Mesendoderm (in vitro differentiated cells): ENCODE data around the gene LMCD1.

Source experiments
- DNase-seq: peaks from one replicate; pipeline ENCODE4 v3.0.0; 2013
- H2AK5ac ChIP-seq: 2 replicates; pipeline ENCODE4 v1.6.1; 2013; ENCODE audit warnings: low read length, inconsistent platforms
- H2BK120ac ChIP-seq: 2 replicates; pipeline ENCODE4 v1.6.1; 2013; ENCODE audit warnings: low read depth, mild to moderate bottlenecking, low read length, moderate library complexity, mixed read lengths
- H2BK15ac ChIP-seq: replicated peaks from 2 replicates; pipeline ENCODE4 v1.6.1; 2013; ENCODE audit warnings: low read depth, mild to moderate bottlenecking, moderate library complexity
- H2BK5ac ChIP-seq: 2 replicates; pipeline ENCODE4 v1.6.1; 2013; ENCODE audit warnings: low read length, inconsistent platforms
- H3K18ac ChIP-seq: 2 replicates; pipeline ENCODE4 v1.6.1; 2013; ENCODE audit warnings: mild to moderate bottlenecking, low read length, mixed read lengths
- H3K23ac ChIP-seq: one replicate; pipeline ENCODE4 v1.6.1; 2013; ENCODE audit warnings: low read length
- H3K27ac ChIP-seq: 2 replicates; pipeline ENCODE4 v1.5.1; 2013; ENCODE audit warnings: low read depth, mild to moderate bottlenecking, inconsistent platforms, low read length, moderate library complexity
- H3K27me3 ChIP-seq: 2 replicates; pipeline ENCODE4 v1.6.1; 2013; ENCODE audit warnings: low read length, control low read depth, mild to moderate bottlenecking, inconsistent platforms; ENCODE audit not compliant: insufficient read depth, poor library complexity
- H3K36me3 ChIP-seq: 2 replicates; pipeline ENCODE4 v1.6.1; 2013; ENCODE audit warnings: low read length, inconsistent platforms; ENCODE audit not compliant: control insufficient read depth, insufficient read depth
- H3K4ac ChIP-seq: one replicate; pipeline ENCODE4 v1.6.1; 2013; ENCODE audit warnings: low read depth, mild to moderate bottlenecking, low read length, moderate library complexity
- H3K4me1 ChIP-seq: 2 replicates; pipeline ENCODE4 v1.6.1; 2013; ENCODE audit warnings: low read depth, low read length, inconsistent platforms; ENCODE audit not compliant: control insufficient read depth
- H3K4me2 ChIP-seq: 2 replicates; pipeline ENCODE4 v1.6.1; 2013; ENCODE audit warnings: low read length
- H3K4me3 ChIP-seq: 2 replicates; pipeline ENCODE4 v1.5.1; 2013; ENCODE audit warnings: mild to moderate bottlenecking, low read length
- H3K56ac ChIP-seq: one replicate; pipeline ENCODE4 v1.6.1; 2013; ENCODE audit warnings: low read length
- H3K79me1 ChIP-seq: 2 replicates; pipeline ENCODE4 v1.6.1; 2013; ENCODE audit warnings: low read length, inconsistent platforms
- H3K79me2 ChIP-seq: 2 replicates; pipeline ENCODE4 v1.6.1; 2013; ENCODE audit warnings: mild to moderate bottlenecking, low read length; ENCODE audit not compliant: control insufficient read depth, insufficient read depth
- H3K9ac ChIP-seq: 2 replicates; pipeline ENCODE4 v1.6.1; 2013; ENCODE audit warnings: low read length, inconsistent platforms
- H4K5ac ChIP-seq: one replicate; pipeline ENCODE4 v1.6.1; 2013; ENCODE audit warnings: low read length
- H4K8ac ChIP-seq: one replicate; pipeline ENCODE4 v1.6.1; 2013; ENCODE audit warnings: low read depth, mild to moderate bottlenecking, control low read depth, low read length, moderate library complexity
- WGBS: extraction: QIAGEN DNeasy Blood & Tissue Kit; methylation state at CpG from one replicate; pipeline ENCODE4 v1.1.7; 2013; ENCODE audit warnings: low lambda C conversion rate, missing lambda C conversion rate; ENCODE audit not compliant: insufficient coverage; ENCODE audit errors: extremely low coverage; 5-methylcytosine and 5-hydroxymethylcytosine counted together

Gene LMCD1

GRCh38 chr3:8519774-8520448 is 18.3 kb downstream of the LMCD1 start:
- Histone ChIP-seq H3K4me1 (no peaks in the 10 kb centered on the region), H3K18ac (no peak overlapping the region), H2BK120ac (no peak overlapping the region), H3K36me3 (no peaks in the 10 kb centered on the region), H4K8ac (no peak overlapping the region), H2BK15ac (no peak overlapping the region), H3K4me3 (no peak overlapping the region), H3K56ac (no peak overlapping the region), H2AK5ac (no peak overlapping the region), H3K79me1 (no peaks in the 10 kb centered on the region), H3K4ac (no peak overlapping the region), H2BK5ac (no peak overlapping the region), H3K9ac (no peak overlapping the region), H3K23ac (no peak overlapping the region), H3K4me2 (no peak overlapping the region), H3K27ac (no peak overlapping the region), H3K27me3 (no peaks in the 10 kb centered on the region), H3K79me2 (no peaks in the 10 kb centered on the region), H4K5ac (no peak overlapping the region)
- DNase-seq = no peak
- WGBS = no CpG with 5 or more reads among the region's 2 CpGs

DNA sequence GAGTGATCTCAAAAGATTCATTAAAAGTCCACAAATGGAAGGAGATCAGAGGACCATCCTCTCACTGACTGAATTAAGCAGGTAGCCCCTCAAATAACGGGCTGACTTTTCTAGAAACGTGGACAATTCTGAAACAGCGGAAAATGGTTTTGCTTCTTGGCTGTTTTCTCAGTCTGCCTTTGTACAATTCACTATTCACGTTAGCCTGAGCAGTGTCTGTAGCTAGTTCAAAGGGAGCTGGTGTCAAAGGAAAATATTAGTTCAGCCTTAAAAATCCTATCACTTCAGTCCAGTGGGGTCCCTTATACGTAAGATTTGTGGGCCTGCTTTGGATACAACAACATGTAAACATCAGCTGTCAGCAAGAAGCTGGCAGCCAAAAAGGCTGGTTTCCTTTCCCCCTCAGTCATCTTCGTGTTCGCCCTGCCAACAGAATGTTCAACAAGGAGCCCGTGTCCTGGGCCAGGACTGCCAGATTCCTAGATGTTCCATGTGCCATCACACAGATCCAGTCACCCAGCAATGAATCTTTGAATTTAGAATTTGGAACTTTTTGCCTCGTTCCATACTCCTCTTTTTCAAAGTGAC is 19.3 kb downstream of the LMCD1 start:
- H3K27ac ChIP-seq = no peak overlapping the region
- H3K4me2 ChIP-seq = no peak overlapping the region
- no peaks in the 10 kb centered on the region for H3K79me2 ChIP-seq
- H3K18ac ChIP-seq = no peak overlapping the region
- H2BK120ac ChIP-seq = no peak overlapping the region
- no peaks in the 10 kb centered on the region for H3K36me3 ChIP-seq
- no peak overlapping the region for H3K4ac ChIP-seq
- H2AK5ac ChIP-seq = no peak overlapping the region
- no peak overlapping the region for H4K8ac ChIP-seq
- H4K5ac ChIP-seq = no peak overlapping the region
- no peak overlapping the region for H3K23ac ChIP-seq
- H3K56ac ChIP-seq = no peak overlapping the region
- no peak overlapping the region for H3K9ac ChIP-seq
- no CpG with 5 or more reads among the region's 9 CpGs for WGBS
- no peak overlapping the region for H3K4me3 ChIP-seq
- H3K79me1 ChIP-seq = no peaks in the 10 kb centered on the region
- H2BK5ac ChIP-seq = no peak overlapping the region
- no peaks in the 10 kb centered on the region for H3K27me3 ChIP-seq
- DNase-seq = no peak
- no peaks in the 10 kb centered on the region for H3K4me1 ChIP-seq
- H2BK15ac ChIP-seq = no peak overlapping the region

- no peak overlapping the region for H3K23ac ChIP-seq
- no peak overlapping the region for H2BK120ac ChIP-seq
- H4K8ac ChIP-seq = no peak overlapping the region
- no peak overlapping the region for H3K4me2 ChIP-seq
- no peak overlapping the region for H3K4me3 ChIP-seq
- no peak for DNase-seq
- no peak overlapping the region for H2BK15ac ChIP-seq
- H4K5ac ChIP-seq = no peak overlapping the region
- H3K27me3 ChIP-seq = no peaks in the 10 kb centered on the region
- H3K79me2 ChIP-seq = no peaks in the 10 kb centered on the region
- no peak overlapping the region for H3K4ac ChIP-seq
- H3K27ac ChIP-seq = no peak overlapping the region
- H2BK5ac ChIP-seq = no peak overlapping the region
- no peaks in the 10 kb centered on the region for H3K36me3 ChIP-seq
- H3K4me1 ChIP-seq = no peaks in the 10 kb centered on the region
- no peak overlapping the region for H3K9ac ChIP-seq
- H3K56ac ChIP-seq = no peak overlapping the region
- H2AK5ac ChIP-seq = no peak overlapping the region
- H3K79me1 ChIP-seq = no peaks in the 10 kb centered on the region
- H3K18ac ChIP-seq = no peak overlapping the region
- WGBS = no CpG with 5 or more reads among the region's 1 CpG
Observed at GRCh38 chr3:8523041-8523440, 21.4 kb downstream of the LMCD1 start.

- Histone ChIP-seq H3K36me3 (no peaks in the 10 kb centered on the region), H3K56ac (no peak overlapping the region), H3K27ac (no peak overlapping the region), H2BK5ac (no peak overlapping the region), H2BK120ac (no peak overlapping the region), H3K79me1 (no peaks in the 10 kb centered on the region), H3K4ac (no peak overlapping the region), H3K4me1 (no peaks in the 10 kb centered on the region), H3K4me2 (no peak overlapping the region), H3K23ac (no peak overlapping the region), H3K18ac (no peak overlapping the region), H3K4me3 (no peak overlapping the region), H4K5ac (no peak overlapping the region), H3K27me3 (no peaks in the 10 kb centered on the region), H2BK15ac (no peak overlapping the region), H3K79me2 (no peaks in the 10 kb centered on the region), H3K9ac (no peak overlapping the region), H4K8ac (no peak overlapping the region), H2AK5ac (no peak overlapping the region)
- no peak for DNase-seq
- WGBS = no CpG with 5 or more reads among the region's 3 CpGs
Observed at GRCh38 chr3:8524249-8524648, 22.6 kb downstream of the LMCD1 start.

DNA sequence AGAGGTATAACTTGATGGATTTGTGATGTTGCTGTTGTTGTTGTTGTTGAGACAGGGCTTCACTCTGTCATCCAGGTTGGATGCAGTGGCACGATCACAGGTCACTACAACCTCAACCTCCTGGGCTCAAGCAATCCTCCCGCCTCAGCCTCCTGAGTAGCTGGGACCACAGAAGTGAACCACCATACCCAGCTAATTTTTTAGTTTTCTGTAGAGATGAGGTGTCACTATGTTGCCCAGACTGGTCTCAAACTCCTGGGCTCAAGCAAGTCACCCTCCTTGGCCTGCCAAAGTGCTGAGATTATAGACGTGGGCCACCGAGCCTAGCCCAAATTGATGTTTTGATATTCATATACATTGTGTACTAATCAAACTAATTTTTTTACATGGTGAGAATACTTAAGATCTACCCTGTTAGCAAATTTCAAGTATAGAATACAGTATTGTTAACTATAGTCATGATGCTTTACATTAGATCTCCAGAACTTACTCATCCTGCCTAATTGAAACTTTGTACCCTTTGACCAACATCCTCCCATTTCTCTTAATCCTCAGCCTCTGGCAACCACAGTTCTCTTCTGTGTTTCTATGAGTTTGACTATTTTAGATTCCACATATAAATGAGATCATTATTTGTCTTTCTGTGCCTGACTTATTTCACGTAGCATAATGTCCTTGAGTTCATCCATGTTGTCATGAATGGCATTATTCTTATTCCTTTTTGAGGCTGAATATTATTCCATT is 23.2 kb downstream of the LMCD1 start:
- Histone ChIP-seq H3K79me2 (no peaks in the 10 kb centered on the region), H3K4me2 (no peak overlapping the region), H3K79me1 (no peaks in the 10 kb centered on the region), H2BK5ac (no peak overlapping the region), H3K27ac (no peak overlapping the region), H3K4me3 (no peak overlapping the region), H2BK15ac (no peak overlapping the region), H3K4ac (no peak overlapping the region), H3K9ac (no peak overlapping the region), H2BK120ac (no peak overlapping the region), H3K4me1 (no peaks in the 10 kb centered on the region), H3K23ac (no peak overlapping the region), H4K8ac (no peak overlapping the region), H2AK5ac (no peak overlapping the region), H4K5ac (no peak overlapping the region), H3K27me3 (no peaks in the 10 kb centered on the region), H3K56ac (no peak overlapping the region), H3K36me3 (no peaks in the 10 kb centered on the region), H3K18ac (no peak overlapping the region)
- DNase-seq = no peak
- WGBS = no CpG with 5 or more reads among the region's 5 CpGs
